Heart right ventricle (tissue), 12 donors: Measurements from ENCODE around the gene NEU2. TPM values are rescaled to one million over a fixed set of nuclear protein-coding genes. Genes with fewer than 3 reads are reported as not detected.

Experiments
- polyA plus RNA-seq, 2 donors: library from polyadenylated mRNA; stranded (reverse); fragments of 200-250 nt; gene quantifications; one replicate each; pipeline ENCODE4 v1.2.3, GENCODE V29; 2013
- total RNA-seq, 10 donors: library from RNA; stranded (reverse); fragmentation: NEBNext Ultra II Directional in 3 of 10; extraction: Animal tissue kit (Norgen Biotek cat#: 25700) in 3 of 10; gene quantifications; one replicate each; pipeline versions ENCODE4 v1.2.1 to v1.2.4, GENCODE V29; 2021 to 2023
- donor health status: ischemic (EF 13 %, LVEDD 7.1; RV severe dilation, severe dysfunction).
- donor health status: healthy with polysubstance abuse.
- donor health status: DM: no; HTN: yes; CAD: no.
- donor health status: DM: no; HTN: no; CAD: no.
- donor health status: ischemic (EF 25% LVEDD 6.9; RV normal size, moderate dysfunction).
- donor health status: ischemic (EF 25% LVEDD 5.7; RV mildly dilated, moderate dysfunction).
- donor health status: healthy.
- donor health status: nonischemic (EF 11% LVEDD 7.7; RV severe dilation, severe dysfunction).
- donor health status: DM: yes; HTN: yes; CAD: no.
- donor health status: PGD.
- donor health status: ischemic (EF 29% LVEDD 5.4; RV normal size, mild dysfunction).
- donor health status: nonischemic (EF 23%, LVEDD 6.1; RV moderate dilation, normal function).

Gene NEU2
- total and polyA plus RNA-seq, 12 donors: not detected

Other genes with a start within 250 kb of the NEU2 start
- 1 to 10 TPM in 4 of 10 donors, under 1 TPM in 6; 0.71 to 1.7 (median 0.94) TPM for gene SNORC, start 162.4 kb upstream of the NEU2 start, total RNA-seq
- gene SNORC, start 162.4 kb upstream of the NEU2 start, polyA plus RNA-seq: 1 to 10 TPM in 1 of 2 donors, under 1 TPM in 1; 0.70 to 1.6 TPM
- gene NGEF, start 19.4 kb upstream of the NEU2 start, total RNA-seq: under 1 TPM in 7 of 10 donors, not detected in 3; 0.27 to 0.75 (median 0.62) TPM
- under 1 TPM; 0.42 to 0.44 TPM for gene NGEF, start 19.4 kb upstream of the NEU2 start, polyA plus RNA-seq
- 10 to 100 TPM in 1 of 10 donors, 1 to 10 TPM in 9; 2.9 to 17.2 (median 5.7) TPM for gene INPP5D, start 27.7 kb downstream of the NEU2 start, total RNA-seq
- gene INPP5D, start 27.7 kb downstream of the NEU2 start, polyA plus RNA-seq: 1 to 10 TPM; 3.6 to 7.5 TPM
- 10 to 100 TPM; 13.2 to 19.2 (median 16.7) TPM for gene ATG16L1, start 219.0 kb downstream of the NEU2 start, total RNA-seq
- 10 to 100 TPM in 1 of 2 donors, 1 to 10 TPM in 1; 7.4 to 12.1 TPM for gene ATG16L1, start 219.0 kb downstream of the NEU2 start, polyA plus RNA-seq